ENCODE data around the gene ELF1.

GRCh38 chr13:41060724-41061074, 41.6 kb upstream of the ELF1 start:
- TF ChIP-seq CTCF (IDR thresholded peaks at IDR 0.05; ENCODE audit: insufficient read depth, low read length, poor library complexity, severe bottlenecking): no peak
- no peak for TF ChIP-seq EZH2phosphoT487 (conservative IDR thresholded peaks at IDR 0.05; ENCODE audit: low read length)

Data from SU-DHL-6 (cell line).